Chondrocyte (in vitro differentiated cells): Measurements from ENCODE around the gene HOXB6. TPM values are rescaled to one million over a fixed set of nuclear protein-coding genes. Genes with fewer than 3 reads are reported as not detected.

Experiments used
- DNase-seq: peaks from one replicate; pipeline ENCODE4 v3.0.0; 2021; ENCODE audit warnings: mixed read lengths, low spot score
- H3K27ac Mint-ChIP-seq: one replicate; pipeline ENCODE4 v1.8.0; 2021; ENCODE audit warnings: mild to moderate bottlenecking, moderate library complexity, mixed read lengths; ENCODE audit not compliant: unreplicated experiment
- H3K27me3 Mint-ChIP-seq: 2 replicates; pipeline ENCODE4 v1.8.0; 2021; ENCODE audit warnings: low read depth, mixed read lengths
- H3K36me3 Mint-ChIP-seq: 2 replicates; pipeline ENCODE4 v1.8.0; 2021; ENCODE audit warnings: low read depth, mixed read lengths
- H3K4me1 Mint-ChIP-seq: 2 replicates; pipeline ENCODE4 v1.8.0; 2021; ENCODE audit warnings: low read depth, mild to moderate bottlenecking, mixed read lengths
- H3K4me3 Mint-ChIP-seq: one replicate; pipeline ENCODE4 v1.8.0; 2021; ENCODE audit warnings: mild to moderate bottlenecking, moderate library complexity, mixed read lengths; ENCODE audit not compliant: unreplicated experiment
- H3K9me3 Mint-ChIP-seq: 2 replicates; pipeline ENCODE4 v1.8.0; 2021; ENCODE audit warnings: low read depth, mixed read lengths
- CTCF ChIP-seq: fragments of 200-600 bp; sonication (generic); IDR thresholded peaks from 2 replicates; pipeline ENCODE4 v1.5.0; 2021; ENCODE audit warnings: antibody characterized with exemption, mild to moderate bottlenecking, moderate library complexity
- total RNA-seq: library from RNA; stranded (reverse); gene quantifications from 3 replicates; pipeline ENCODE4 v1.2.1, GENCODE V29; 2021

The HOXB6 gene
- total RNA-seq, 1 donor from 2014 or later, result not detected

GRCh38 chr17:48645639-48646182 is 40.9 kb upstream of the HOXB6 start:
- no peaks in the 10 kb centered on the region for H3K9me3 Mint-ChIP-seq
- H3K4me1 Mint-ChIP-seq, result peaks cover 3% of the 10 kb centered on the region
- no peak overlapping the region for H3K4me3 Mint-ChIP-seq

DNA sequence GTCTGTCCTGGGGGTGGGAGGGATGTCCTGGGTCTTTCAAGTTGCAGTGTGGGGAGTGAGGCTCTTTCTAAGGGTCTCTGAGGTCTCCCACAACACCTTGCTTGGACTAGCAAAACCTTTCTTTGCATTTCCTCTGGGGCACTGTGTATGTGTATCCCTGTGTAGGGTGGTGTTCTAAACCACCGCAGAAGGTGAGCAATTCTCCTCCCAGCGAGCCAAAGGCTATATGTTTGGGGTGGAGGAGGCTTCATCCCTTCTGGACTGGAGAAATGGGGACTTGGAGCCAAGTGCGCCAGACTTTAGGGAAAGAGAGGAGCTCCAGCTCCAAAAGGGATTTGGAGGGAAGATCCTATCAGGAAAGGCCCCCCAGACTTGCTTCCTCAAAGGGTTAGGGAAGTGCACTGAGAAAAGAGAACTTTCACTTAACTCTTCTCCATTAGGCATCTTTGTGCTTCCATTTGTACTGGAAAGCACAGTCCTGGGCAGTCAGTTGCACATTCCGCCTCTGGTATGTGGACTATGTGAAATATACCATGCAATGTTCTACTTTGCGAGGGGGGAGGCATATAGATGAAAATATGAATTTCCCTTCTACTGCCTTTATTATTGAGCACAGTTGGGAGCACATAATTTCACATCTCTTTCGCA is 40.2 kb upstream of the HOXB6 start:
- DNase-seq, result no peak
- Mint-ChIP-seq H3K27me3 (peaks cover 81% of the 10 kb centered on the region), H3K4me3 (no peak overlapping the region), H3K4me1 (peaks cover 3% of the 10 kb centered on the region), H3K36me3 (no peaks in the 10 kb centered on the region), H3K9me3 (no peaks in the 10 kb centered on the region), H3K27ac (no peak overlapping the region)
- no peak for TF ChIP-seq CTCF

More at GRCh38 chr17:48645639-48646182, 40.9 kb upstream of the HOXB6 start:
- Mint-ChIP-seq H3K27me3 (peaks cover 81% of the 10 kb centered on the region), H3K36me3 (no peaks in the 10 kb centered on the region), H3K27ac (no peak overlapping the region)
- TF ChIP-seq CTCF, result no peak
- DNase-seq, result no peak

GRCh38 chr17:48644159-48644558 is 39.4 kb upstream of the HOXB6 start:
- TF ChIP-seq CTCF, result no peak
- no peak overlapping the region for H3K4me3 Mint-ChIP-seq
- no peaks in the 10 kb centered on the region for H3K9me3 Mint-ChIP-seq
- H3K27ac Mint-ChIP-seq, result no peak overlapping the region
- DNase-seq, result no peak
- peaks cover 3% of the 10 kb centered on the region for H3K4me1 Mint-ChIP-seq
- H3K36me3 Mint-ChIP-seq, result no peaks in the 10 kb centered on the region
- peaks cover 82% of the 10 kb centered on the region for H3K27me3 Mint-ChIP-seq

DNA sequence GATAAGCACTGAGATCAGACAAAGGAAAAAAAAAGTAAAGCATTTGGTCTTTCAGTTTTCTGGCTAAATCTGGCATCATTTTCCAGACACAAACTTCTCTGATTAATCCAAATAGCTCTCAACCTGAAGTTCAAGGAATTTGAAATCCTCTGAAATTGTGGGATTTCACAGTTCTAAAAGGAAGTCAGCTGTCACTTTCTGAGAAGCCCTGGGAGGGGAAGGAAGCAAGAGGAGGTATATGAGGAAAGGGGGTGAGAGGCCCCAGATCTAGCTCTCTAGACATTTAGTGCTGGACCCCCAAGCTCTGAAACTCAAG is 38.9 kb upstream of the HOXB6 start:
- peaks cover 3% of the 10 kb centered on the region for H3K4me1 Mint-ChIP-seq
- TF ChIP-seq CTCF, result no peak
- no peaks in the 10 kb centered on the region for H3K9me3 Mint-ChIP-seq
- peaks cover 87% of the 10 kb centered on the region for H3K27me3 Mint-ChIP-seq
- DNase-seq, result no peak
- H3K27ac Mint-ChIP-seq, result no peak overlapping the region
- H3K4me3 Mint-ChIP-seq, result no peak overlapping the region
- no peaks in the 10 kb centered on the region for H3K36me3 Mint-ChIP-seq

DNA sequence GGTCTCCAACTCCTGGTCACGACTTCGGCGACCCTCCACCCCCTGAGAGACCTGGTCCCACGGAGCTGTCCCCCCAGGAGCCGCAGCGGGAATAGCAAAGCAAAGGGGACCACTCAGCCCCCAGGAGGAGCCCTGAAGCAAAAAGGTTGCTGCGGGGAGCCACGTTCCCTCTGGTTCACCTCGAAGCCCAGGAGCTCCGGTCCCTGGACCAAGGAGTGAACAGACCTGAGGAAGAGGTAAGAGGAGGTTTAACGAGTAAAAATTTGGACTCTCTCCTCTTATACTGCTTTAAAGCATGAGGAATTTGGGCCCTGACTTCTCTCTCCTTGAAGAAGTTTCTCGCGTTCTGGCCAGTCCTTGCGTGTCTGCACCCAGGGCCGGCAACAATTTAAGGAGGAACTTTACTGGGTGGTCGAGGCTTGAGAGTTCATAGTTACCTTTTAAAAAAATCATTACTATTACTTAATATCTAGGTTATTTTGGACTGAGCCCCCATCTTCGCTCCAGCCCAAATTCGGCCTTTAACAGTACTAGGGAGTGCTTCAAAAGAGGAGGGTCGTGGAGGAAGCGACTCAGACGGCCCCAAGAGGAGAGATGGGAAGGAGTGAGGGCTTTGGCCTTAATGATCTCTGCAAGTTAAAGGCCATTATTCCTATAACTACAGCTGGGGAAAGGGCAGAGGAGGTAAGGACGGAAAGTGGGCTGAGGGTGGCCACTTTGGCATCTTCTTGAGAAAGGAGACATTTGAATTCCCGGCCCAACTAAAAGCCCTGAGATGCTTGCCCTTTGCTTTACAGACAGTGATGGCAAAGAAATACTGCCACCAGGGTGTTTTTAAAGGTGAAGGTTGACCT is 38.3 kb upstream of the HOXB6 start:
- H3K4me1 Mint-ChIP-seq, result peaks cover 3% of the 10 kb centered on the region

More for the DNA sequence above, 38.3 kb upstream of the HOXB6 start:
- Mint-ChIP-seq H3K36me3 (no peaks in the 10 kb centered on the region), H3K4me3 (no peak overlapping the region), H3K9me3 (no peaks in the 10 kb centered on the region), H3K27me3 (peaks cover 86% of the 10 kb centered on the region), H3K27ac (no peak overlapping the region)
- TF ChIP-seq CTCF, result no peak
- DNase-seq, result no peak
